GM20000 (cell line): ENCODE measurements around the gene PTTG1.

Experiments used
- DNase-seq: peaks from one replicate; pipeline ENCODE4 v3.0.0; 2012; ENCODE audit warnings: low spot score
- CTCF ChIP-seq: IDR thresholded peaks from 2 replicates; pipeline ENCODE4 v1.5.1; 2012; ENCODE audit warnings: mild to moderate bottlenecking, control low read depth; ENCODE audit errors: extremely low read depth, missing control alignments

The PTTG1 gene

DNA sequence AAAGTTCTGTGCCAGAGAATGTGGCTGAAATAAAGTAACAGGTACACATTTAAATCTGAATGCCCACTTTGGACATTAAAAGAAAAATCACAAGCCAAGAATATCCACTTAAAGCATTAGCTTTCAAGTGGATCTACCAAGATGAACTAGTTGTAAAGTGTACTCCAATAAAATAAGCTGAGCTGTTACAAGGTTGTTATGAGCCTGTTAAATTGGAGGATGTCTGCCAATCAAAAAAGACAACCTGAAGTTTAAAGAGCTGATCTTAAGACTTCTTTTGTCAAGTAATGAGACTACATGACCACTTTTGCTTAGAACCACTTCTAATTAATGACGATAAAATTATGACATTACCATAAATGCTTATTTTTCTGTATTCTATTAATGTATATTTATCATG lies 24.2 kb upstream of the PTTG1 start:
- DNase-seq = no peak
- TF ChIP-seq CTCF = no peak

DNA sequence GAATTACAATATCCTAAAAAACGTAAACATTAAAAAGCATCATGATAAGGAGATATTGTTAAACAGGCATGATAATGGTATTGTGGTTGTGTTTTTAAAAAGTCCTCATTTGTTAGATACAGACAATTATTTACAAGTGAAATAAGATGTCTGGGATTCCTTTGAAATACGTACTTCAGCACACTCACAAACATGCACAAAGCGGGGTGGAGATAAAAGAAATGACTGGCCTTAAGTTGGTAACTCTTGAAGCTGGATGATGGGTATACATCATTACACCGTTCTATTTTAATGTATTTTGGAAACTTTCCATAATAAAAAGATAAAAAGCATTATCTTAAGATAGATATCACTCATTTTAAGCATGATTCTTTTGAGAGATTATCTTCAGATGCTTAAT lies 22.8 kb upstream of the PTTG1 start:
- TF ChIP-seq CTCF = no peak
- no peak for DNase-seq

DNA sequence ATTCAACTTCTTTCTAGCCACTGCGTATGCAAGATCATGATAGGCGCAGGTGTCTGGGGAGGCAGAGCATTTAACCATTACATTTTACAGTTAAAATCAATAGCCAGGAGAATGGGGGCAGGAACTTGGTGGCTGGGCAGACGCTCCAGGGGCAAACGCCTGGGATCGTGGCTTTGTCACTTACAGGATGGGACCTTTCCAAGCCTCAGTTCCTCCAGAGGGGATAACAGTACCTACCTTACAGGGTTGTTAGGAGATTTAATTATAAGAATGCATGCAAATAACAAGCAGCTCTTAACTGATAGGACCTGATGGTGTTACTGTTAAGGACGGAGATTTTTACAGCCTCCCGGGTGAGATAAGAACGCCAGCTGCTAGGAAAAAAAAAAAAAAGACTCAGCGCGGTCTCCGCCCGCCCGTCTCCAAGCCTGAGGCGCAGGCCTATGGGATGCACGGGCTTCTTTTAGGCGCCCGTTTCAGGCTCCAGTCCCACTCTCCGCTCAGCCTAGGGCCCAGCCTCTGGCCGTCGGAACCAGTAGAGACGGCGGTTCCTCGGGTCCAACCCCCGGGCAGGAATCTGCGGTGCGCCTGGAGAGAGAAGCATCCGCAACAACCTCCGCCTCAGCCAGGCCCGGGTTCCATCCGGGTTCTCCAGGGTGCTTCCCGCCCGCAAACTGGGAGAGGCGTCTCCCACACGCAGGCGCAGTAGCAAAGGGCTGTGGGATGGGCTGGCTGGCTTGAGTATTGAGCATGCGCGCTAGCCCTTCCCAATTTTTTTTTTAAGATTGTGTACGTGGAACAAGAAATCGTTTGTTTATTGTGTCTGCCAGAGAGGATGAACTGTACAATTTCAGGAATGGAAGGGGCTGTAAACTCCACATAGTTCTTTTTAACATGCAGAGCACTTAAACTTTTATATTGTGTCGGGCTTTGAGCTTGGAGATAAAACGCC lies 22.0 kb upstream of the PTTG1 start, which contains the start of gene FAM200C:
Gene FAM200C, minus strand, starts transcription at position 653 of the 952 bp plus-strand sequence. CDS start 4,564 bp downstream, outside the sequence.
- no peak for TF ChIP-seq CTCF

DNA sequence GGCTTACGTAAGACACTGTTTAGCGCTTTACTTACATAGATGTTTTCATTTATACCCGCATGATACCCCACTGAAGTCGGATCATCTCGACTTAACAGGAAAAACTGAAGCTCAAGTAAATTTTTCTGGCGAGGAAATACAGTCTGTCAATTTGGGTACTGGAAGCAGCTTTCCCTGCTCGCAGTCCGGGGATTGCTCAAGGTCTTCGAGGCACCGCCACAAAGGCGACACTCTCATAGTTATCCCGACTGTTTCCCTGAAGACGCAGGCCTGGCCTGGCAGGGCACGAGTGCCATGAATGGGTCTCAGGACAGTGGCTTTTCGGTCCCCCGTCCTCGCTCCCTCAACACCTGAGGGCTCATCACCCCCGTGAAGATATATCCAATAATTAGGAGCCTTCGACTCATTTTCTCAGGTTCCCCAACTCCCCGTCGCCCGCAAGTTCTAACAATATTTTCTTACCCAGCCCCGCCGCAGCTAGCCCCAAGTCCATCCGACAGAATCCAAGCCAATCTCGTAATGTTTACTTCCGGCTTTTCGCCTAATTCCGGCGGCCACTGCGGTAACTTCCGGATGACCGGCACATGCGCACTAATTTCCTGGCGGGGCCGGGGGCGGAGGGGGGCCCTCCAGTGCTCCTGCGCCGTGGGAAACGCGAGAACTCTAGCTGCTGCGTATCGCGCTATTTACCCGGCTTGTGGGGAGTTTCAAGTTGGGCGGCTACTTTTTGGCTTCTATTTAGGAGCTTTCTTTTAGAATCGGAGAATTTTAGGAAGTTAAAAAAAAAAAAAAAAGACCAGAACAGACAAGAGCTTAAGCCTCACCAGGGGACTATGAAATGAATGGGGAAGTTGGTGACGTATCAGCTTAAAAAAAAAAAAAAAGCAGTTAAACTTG lies 2.8 kb upstream of the PTTG1 start, which contains the start of gene SLU7:
Gene SLU7, minus strand, starts transcription at position 521 of the 897 bp plus-strand sequence. CDS start 3,787 bp downstream, outside the sequence.
- DNase-seq = peak; percentile 90
- no peak for TF ChIP-seq CTCF

More for the DNA sequence above, 22.0 kb upstream of the PTTG1 start, which contains the start of gene FAM200C:
- DNase-seq = peak; percentile 89

GRCh38 chr5:160419458-160420330 lies 2.0 kb upstream of the PTTG1 start:
- no peak for DNase-seq
- TF ChIP-seq CTCF = no peak

GRCh38 chr5:160420331-160420610 lies 1.4 kb upstream of the PTTG1 start:
- no peak for TF ChIP-seq CTCF
- DNase-seq = no peak
